SK-N-SH treated with all-trans-retinoic acid at 6 μM for 48 hours (cell line): Measurements from ENCODE around the gene ZNF700.
"Not testable (repeated sequence)": the region's sequence is repeated elsewhere in the genome, so short reads cannot be mapped to it uniquely, and the experiment has no call there.

Experiments
- ATAC-seq: fragments of 200-7000 bp; cut with Tn5 transposase; 3 replicates; pipeline ENCODE4 v1.9.1; 2020; ENCODE audit warnings: mild to moderate bottlenecking, moderate library complexity
- ARNTL ChIP-seq: fragments of 450-650 bp; formaldehyde crosslinking; IDR thresholded peaks from 2 replicates; pipeline ENCODE4 v1.5.0; 2020; ENCODE audit warnings: low read depth, mild to moderate bottlenecking, moderate library complexity, borderline replicate concordance
- CSDC2 ChIP-seq: fragments of 250-450 bp; sonication (Bioruptor Pico); IDR thresholded peaks from 2 replicates; pipeline ENCODE4 v1.5.0; 2020; ENCODE audit warnings: mild to moderate bottlenecking, moderate library complexity
- ESRRG ChIP-seq: fragments of 250-450 bp; sonication (Bioruptor Pico); IDR thresholded peaks from 2 replicates; pipeline ENCODE4 v1.6.1; 2021; ENCODE audit warnings: mild to moderate bottlenecking
- ISL1 ChIP-seq: fragments of 250-450 bp; sonication (Bioruptor Pico); IDR thresholded peaks from 2 replicates; pipeline ENCODE4 v2.1.2; 2022; ENCODE audit warnings: mild to moderate bottlenecking, moderate library complexity
- OSR1 ChIP-seq: fragments of 250-450 bp; sonication (Bioruptor Pico); IDR thresholded peaks from 2 replicates; pipeline ENCODE4 v1.8.0; 2022; ENCODE audit warnings: moderate library complexity, mild to moderate bottlenecking, inconsistent platforms
- PPARA ChIP-seq: fragments of 250-450 bp; sonication (Bioruptor Pico); IDR thresholded peaks from 2 replicates; pipeline ENCODE4 v1.5.0; 2020; ENCODE audit warnings: mild to moderate bottlenecking, borderline replicate concordance
- SNAI2 ChIP-seq: fragments of 250-450 bp; sonication (Bioruptor Pico); IDR thresholded peaks from 2 replicates; pipeline ENCODE4 v1.5.0; 2020; ENCODE audit warnings: mild to moderate bottlenecking, moderate library complexity
- TCF4 ChIP-seq: fragments of 250-450 bp; sonication (Bioruptor Pico); IDR thresholded peaks from 2 replicates; pipeline ENCODE4 v1.8.0; 2021; ENCODE audit warnings: mild to moderate bottlenecking, moderate library complexity, borderline replicate concordance
- TOX ChIP-seq: fragments of 250-450 bp; sonication (Bioruptor Pico); IDR thresholded peaks from 2 replicates; pipeline ENCODE4 v1.8.0; 2021; ENCODE audit warnings: mild to moderate bottlenecking, moderate library complexity, borderline replicate concordance
- TSHZ2 ChIP-seq: fragments of 250-450 bp; sonication (Bioruptor Pico); IDR thresholded peaks from 2 replicates; pipeline ENCODE4 v1.5.0; 2020; ENCODE audit warnings: mild to moderate bottlenecking, moderate library complexity
- ZC3H10 ChIP-seq: fragments of 250-450 bp; sonication (Bioruptor Pico); IDR thresholded peaks from 2 replicates; pipeline ENCODE4 v1.5.1; 2021; ENCODE audit warnings: mild to moderate bottlenecking, moderate library complexity
- ZFP3 ChIP-seq: fragments of 250-450 bp; sonication (Bioruptor Pico); IDR thresholded peaks from 2 replicates; pipeline ENCODE4 v1.5.0; 2020; ENCODE audit warnings: mild to moderate bottlenecking, moderate library complexity
- ZNF565 ChIP-seq: fragments of 450-650 bp; formaldehyde crosslinking; conservative IDR thresholded peaks from 2 replicates; pipeline ENCODE4 v1.5.0; 2020; ENCODE audit warnings: low read depth, mild to moderate bottlenecking, moderate library complexity
- ZNF70 ChIP-seq: fragments of 450-650 bp; formaldehyde crosslinking; IDR thresholded peaks from 2 replicates; pipeline ENCODE4 v1.5.0; 2020; ENCODE audit warnings: mild to moderate bottlenecking, moderate library complexity
- ZNF8 ChIP-seq: fragments of 450-650 bp; formaldehyde crosslinking; IDR thresholded peaks from 2 replicates; pipeline ENCODE4 v1.5.0; 2020; ENCODE audit warnings: mild to moderate bottlenecking, moderate library complexity
- TF ChIP-seq, protein P1 (sequence below): fragments of 250-450 bp; sonication (Bioruptor Pico); IDR thresholded peaks from 2 replicates; pipeline ENCODE4 v1.8.0; 2020; ENCODE audit warnings: mild to moderate bottlenecking, moderate library complexity, borderline replicate concordance
- TF ChIP-seq, protein P2 (sequence below): fragments of 250-450 bp; sonication (Bioruptor Pico); IDR thresholded peaks from 2 replicates; pipeline ENCODE4 v1.5.1; 2021; ENCODE audit warnings: mild to moderate bottlenecking, moderate library complexity
- TF ChIP-seq, protein P3 (sequence below): fragments of 250-450 bp; sonication (Bioruptor Pico); IDR thresholded peaks from 2 replicates; pipeline ENCODE4 v1.5.1; 2020; ENCODE audit warnings: low read depth, mild to moderate bottlenecking, moderate library complexity

The ZNF700 gene

DNA sequence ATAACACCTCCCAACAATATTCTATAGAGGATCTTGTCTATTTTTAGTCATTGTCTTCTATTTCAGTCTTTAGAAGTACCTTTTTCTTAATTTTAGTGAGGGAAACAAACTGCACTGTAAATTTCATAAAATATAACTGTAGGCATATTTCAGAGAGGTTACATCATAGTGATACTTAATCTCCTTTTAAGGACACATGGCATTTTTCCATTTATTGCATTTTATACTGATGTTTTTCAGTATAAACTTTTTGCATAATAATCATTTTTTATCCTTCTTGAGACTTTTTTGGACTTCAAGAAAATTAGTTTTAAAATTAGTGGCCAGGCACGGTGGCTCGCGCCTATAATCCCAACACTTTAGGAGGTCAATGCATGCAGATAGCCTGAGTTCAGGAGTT is 6.6 kb downstream of the ZNF700 start:
- TF ChIP-seq TOX (CRISPR knock-in tag) (no peak), PPARA (CRISPR knock-in tag) (no peak), ZNF70 (CRISPR knock-in tag) (no peak), ZC3H10 (no peak), ZNF565 (CRISPR knock-in tag) (no peak), OSR1 (no peak), ZNF8 (CRISPR knock-in tag) (no peak), TSHZ2 (CRISPR knock-in tag) (no peak), ARNTL (CRISPR knock-in tag) (no peak), SNAI2 (CRISPR knock-in tag) (no peak), ESRRG (CRISPR knock-in tag) (no peak), TCF4 (CRISPR knock-in tag) (no peak), ISL1 (CRISPR knock-in tag) (no peak), ZFP3 (no peak), CSDC2 (CRISPR knock-in tag) (no peak)
- TF ChIP-seq, protein P1, sequence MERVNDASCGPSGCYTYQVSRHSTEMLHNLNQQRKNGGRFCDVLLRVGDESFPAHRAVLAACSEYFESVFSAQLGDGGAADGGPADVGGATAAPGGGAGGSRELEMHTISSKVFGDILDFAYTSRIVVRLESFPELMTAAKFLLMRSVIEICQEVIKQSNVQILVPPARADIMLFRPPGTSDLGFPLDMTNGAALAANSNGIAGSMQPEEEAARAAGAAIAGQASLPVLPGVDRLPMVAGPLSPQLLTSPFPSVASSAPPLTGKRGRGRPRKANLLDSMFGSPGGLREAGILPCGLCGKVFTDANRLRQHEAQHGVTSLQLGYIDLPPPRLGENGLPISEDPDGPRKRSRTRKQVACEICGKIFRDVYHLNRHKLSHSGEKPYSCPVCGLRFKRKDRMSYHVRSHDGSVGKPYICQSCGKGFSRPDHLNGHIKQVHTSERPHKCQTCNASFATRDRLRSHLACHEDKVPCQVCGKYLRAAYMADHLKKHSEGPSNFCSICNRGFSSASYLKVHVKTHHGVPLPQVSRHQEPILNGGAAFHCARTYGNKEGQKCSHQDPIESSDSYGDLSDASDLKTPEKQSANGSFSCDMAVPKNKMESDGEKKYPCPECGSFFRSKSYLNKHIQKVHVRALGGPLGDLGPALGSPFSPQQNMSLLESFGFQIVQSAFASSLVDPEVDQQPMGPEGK (CRISPR knock-in tag) = no peak
- TF ChIP-seq, protein P2, sequence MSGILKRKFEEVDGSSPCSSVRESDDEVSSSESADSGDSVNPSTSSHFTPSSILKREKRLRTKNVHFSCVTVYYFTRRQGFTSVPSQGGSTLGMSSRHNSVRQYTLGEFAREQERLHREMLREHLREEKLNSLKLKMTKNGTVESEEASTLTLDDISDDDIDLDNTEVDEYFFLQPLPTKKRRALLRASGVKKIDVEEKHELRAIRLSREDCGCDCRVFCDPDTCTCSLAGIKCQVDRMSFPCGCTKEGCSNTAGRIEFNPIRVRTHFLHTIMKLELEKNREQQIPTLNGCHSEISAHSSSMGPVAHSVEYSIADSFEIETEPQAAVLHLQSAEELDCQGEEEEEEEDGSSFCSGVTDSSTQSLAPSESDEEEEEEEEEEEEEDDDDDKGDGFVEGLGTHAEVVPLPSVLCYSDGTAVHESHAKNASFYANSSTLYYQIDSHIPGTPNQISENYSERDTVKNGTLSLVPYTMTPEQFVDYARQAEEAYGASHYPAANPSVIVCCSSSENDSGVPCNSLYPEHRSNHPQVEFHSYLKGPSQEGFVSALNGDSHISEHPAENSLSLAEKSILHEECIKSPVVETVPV (CRISPR knock-in tag) = no peak
- TF ChIP-seq, protein P3, sequence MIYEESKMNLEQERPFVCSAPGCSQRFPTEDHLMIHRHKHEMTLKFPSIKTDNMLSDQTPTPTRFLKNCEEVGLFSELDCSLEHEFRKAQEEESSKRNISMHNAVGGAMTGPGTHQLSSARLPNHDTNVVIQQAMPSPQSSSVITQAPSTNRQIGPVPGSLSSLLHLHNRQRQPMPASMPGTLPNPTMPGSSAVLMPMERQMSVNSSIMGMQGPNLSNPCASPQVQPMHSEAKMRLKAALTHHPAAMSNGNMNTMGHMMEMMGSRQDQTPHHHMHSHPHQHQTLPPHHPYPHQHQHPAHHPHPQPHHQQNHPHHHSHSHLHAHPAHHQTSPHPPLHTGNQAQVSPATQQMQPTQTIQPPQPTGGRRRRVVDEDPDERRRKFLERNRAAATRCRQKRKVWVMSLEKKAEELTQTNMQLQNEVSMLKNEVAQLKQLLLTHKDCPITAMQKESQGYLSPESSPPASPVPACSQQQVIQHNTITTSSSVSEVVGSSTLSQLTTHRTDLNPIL (CRISPR knock-in tag) = no peak

DNA sequence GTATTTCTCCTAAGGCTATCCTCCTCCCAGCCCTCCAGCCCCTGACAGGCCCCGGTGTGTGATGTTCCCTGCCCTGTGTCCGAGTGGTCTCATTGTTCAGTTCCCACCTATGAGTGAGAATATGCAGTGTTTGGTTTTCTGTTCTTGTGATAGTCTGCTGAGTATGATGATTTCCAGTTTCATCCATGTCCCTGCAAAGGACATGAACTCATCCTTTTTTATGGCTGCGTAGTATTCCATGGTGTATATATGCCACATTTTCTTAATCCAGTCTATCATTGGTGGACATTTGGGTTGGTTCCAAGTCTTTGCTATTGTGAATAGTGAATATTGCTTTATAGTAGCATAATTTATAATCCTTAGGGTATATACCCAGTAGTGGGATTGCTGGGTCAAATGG is 10.9 kb downstream of the ZNF700 start:
- ATAC-seq = not testable (repeated sequence)

More for the DNA sequence above, 6.6 kb downstream of the ZNF700 start:
- no peak for ATAC-seq

- ATAC-seq = not testable (repeated sequence)
These were observed 13.5 kb downstream of the ZNF700 start for GRCh38 chr19:11938383-11938782.

- ATAC-seq = not testable (repeated sequence)
These were observed 16.5 kb downstream of the ZNF700 start for GRCh38 chr19:11941361-11941887.

- TF ChIP-seq, protein P3 (CRISPR knock-in tag) = no peak
- TF ChIP-seq CSDC2 (CRISPR knock-in tag) = no peak
- no peak for TF ChIP-seq ISL1 (CRISPR knock-in tag)
- ATAC-seq = no peak
These were observed 17.3 kb downstream of the ZNF700 start for GRCh38 chr19:11942008-11942842.
